Esophagus squamous epithelium (tissue), 4 donors: ENCODE results near the gene C3orf33.

Experiments used
- CTCF ChIP-seq, 6 experiments: fragments of 450-650 bp in 4 of 6; fragments of 200-600 bp in 2 of 6; sonication (generic) in 2 of 6; IDR thresholded peaks; one replicate each; pipeline ENCODE4 v1.5.1; 2016 to 2019; ENCODE audit warnings: antibody characterized with exemption in 6 of 6, mild to moderate bottlenecking in 4 of 6, moderate library complexity in 4 of 6
- POLR2A ChIP-seq, 4 donors: fragments of 450-650 bp; IDR thresholded peaks; one replicate each; pipeline ENCODE4 v1.6.1; 2017; ENCODE audit warnings: antibody characterized with exemption in 4 of 4, mild to moderate bottlenecking in 4 of 4, moderate library complexity in 3 of 4

GRCh38 chr3:155760653-155761052 lies 45.4 kb downstream of the C3orf33 start:
- TF ChIP-seq CTCF (IDR thresholded peaks at IDR 0.05), result no peak
- TF ChIP-seq POLR2A (IDR thresholded peaks at IDR 0.05), result no peak
